C4-2B (cell line): Measurements from ENCODE around the gene ZFAND4.

Source experiments
- ZFX ChIP-seq: fragments of 450-650 bp; IDR thresholded peaks from 2 replicates; pipeline ENCODE4 v1.6.1; 2017
- TF ChIP-seq, protein P1 (sequence below): fragments of 450-650 bp; conservative IDR thresholded peaks from 2 replicates; pipeline ENCODE4 v1.5.1; 2017; ENCODE audit warnings: mild to moderate bottlenecking

DNA sequence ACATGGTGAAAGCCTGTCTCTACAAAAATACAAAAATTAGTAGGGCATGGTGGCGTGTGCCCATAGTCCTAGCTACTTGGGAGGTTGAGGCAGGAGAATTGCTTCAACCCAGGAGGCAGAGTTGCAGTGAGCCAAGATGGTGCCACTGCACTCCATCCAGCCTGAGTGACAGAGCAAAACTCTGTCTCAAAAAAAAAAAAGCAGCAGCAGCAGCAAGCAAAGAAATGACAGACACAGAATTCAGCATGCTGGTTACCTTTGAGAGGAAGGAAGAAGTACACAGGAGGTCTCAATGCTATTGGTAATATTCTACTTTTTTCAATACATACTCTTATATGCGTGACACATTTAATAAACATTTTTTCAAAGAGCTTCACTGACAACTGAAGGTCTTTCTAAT is 81.3 kb downstream of the ZFAND4 start:
- TF ChIP-seq, protein P1, sequence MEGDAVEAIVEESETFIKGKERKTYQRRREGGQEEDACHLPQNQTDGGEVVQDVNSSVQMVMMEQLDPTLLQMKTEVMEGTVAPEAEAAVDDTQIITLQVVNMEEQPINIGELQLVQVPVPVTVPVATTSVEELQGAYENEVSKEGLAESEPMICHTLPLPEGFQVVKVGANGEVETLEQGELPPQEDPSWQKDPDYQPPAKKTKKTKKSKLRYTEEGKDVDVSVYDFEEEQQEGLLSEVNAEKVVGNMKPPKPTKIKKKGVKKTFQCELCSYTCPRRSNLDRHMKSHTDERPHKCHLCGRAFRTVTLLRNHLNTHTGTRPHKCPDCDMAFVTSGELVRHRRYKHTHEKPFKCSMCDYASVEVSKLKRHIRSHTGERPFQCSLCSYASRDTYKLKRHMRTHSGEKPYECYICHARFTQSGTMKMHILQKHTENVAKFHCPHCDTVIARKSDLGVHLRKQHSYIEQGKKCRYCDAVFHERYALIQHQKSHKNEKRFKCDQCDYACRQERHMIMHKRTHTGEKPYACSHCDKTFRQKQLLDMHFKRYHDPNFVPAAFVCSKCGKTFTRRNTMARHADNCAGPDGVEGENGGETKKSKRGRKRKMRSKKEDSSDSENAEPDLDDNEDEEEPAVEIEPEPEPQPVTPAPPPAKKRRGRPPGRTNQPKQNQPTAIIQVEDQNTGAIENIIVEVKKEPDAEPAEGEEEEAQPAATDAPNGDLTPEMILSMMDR, result no peak
- no peak for TF ChIP-seq ZFX
